HPDE6-E6E7 (cell line): ENCODE results near the gene VRTN.
A peak's percentile ranks its signal among the peaks of the same experiment; 100 is the strongest.
"Not testable (repeated sequence)": the region's sequence is repeated elsewhere in the genome, so short reads cannot be mapped to it uniquely, and the experiment has no call there.

ENCODE experiments used
- DNase-seq: peaks from one replicate; pipeline ENCODE4 v3.0.0; 2011; ENCODE audit warnings: missing footprints; ENCODE audit errors: extremely low spot score

VRTN gene

DNA sequence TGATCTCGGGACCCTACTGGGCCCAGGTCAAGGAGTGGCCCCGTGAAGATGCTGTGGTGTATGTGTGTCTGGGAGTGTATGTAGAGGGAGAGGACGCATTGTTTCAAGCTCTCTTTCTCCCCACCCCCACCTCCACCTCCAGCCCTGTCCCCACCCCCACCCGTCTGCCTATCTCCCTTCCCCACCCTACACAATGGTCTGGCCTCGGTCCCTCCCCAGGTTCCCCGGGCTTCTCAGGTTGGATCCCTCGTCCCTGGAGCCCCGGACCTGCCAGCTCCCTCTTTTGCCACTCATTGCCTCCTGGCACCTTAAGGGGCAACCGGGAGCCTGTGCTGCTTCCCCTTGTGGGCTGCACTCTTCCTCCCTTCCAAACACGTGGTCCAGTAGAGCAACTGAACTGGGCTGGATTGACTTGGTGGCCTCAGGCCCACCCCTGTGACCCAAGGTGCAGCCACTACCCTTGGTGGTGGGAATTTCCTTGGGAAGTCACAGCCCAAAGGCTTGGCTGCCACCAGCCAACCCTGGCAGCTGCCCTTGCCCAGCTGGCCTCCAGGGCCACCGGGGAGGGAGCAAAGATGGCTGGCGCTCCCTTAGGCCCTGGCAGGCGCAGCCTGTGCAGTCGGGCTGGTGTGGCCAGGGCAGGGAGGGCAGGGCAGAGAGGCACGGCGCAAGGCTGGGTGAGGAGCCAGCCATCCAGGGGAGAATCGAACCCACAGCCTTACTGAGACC, 628 bp downstream of the VRTN start:
- no peak for DNase-seq

- DNase-seq: no peak
Measured at GRCh38 chr14:74349757-74350156, 1.5 kb downstream of the VRTN start.

GRCh38 chr14:74350211-74350927, 2.1 kb downstream of the VRTN start:
- DNase-seq: no peak

DNA sequence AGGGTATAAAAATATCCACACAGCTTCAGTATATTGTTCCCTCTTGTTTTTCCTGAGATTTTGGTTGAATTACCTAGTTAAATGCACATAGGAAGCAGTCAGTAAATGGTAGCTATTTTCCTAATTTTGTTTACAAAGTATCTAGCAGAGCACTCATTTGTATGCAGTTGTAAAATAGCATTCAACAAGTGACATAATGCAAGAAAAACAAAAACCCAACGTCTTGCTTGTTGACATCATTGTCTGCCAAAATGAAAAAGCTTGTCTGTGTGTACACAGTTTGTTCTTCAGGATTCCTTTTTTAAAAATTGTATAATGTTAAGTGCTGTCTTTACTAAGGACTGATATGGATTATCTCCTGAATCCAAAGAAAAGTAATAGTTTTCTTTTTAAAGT, 2.7 kb downstream of the VRTN start:
- DNase-seq: no peak

- DNase-seq: no peak
Measured at GRCh38 chr14:74356892-74357575, 8.8 kb downstream of the VRTN start.

GRCh38 chr14:74357585-74357984, 9.3 kb downstream of the VRTN start:
- DNase-seq: no peak

GRCh38 chr14:74358176-74358829, 10.0 kb downstream of the VRTN start:
- DNase-seq: no peak

DNA sequence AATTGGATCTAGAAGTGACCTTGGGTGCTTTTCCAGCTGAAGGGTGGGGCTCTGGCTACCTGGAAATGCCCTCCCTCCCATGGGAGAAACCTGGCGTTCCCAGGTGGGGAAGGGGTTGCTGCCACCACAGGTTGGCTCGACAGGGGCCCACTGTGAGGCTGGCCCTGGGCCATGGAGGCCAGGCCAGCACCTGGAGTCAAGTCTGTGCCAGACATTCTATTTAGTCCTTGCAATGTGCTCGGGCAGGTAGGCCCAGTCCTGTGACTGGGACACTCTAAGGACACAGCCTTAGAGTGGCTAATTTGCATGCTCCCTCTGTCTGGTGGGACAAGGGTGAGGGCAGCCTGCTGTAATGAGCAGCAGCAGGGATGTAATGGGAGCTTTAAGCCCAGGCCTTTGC, 11.9 kb downstream of the VRTN start:
- no peak for DNase-seq

GRCh38 chr14:74362361-74362915, 14.2 kb downstream of the VRTN start:
- peak; percentile 88 for DNase-seq

DNA sequence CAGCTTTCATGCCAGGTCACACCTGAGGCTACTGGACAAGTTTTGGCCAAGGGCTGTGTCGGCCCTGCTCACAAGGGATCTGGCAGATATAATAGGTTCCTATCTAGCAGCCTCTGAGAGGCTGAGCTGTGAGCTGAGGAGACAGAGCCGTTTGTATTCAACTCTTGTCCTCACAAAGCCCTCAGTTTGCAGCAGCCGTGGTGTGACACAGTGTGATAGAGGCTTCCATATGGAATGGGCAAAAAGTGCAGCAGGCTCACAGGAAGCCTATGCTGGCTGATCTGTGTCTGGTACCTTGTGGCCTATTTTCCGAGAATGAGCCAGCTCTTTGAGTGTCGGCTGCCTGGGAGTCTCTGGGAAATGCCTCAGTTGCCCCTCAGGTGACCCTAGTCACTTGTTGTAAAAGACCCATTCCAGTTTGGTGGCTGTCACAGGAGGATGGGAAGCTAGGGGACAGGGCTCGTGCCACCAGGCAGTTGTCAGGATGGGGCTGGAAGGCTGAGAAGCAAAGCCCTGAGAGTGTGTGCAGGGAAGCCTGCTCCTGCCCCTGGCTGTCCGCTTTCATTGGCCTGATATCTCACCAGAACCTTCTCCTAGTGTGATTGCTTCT, 16.1 kb downstream of the VRTN start:
- DNase-seq: no peak

- DNase-seq: no peak
Measured at GRCh38 chr14:74368026-74368425, 19.8 kb downstream of the VRTN start.

- no peak for DNase-seq
Measured at GRCh38 chr14:74368441-74368840, 20.2 kb downstream of the VRTN start.

DNA sequence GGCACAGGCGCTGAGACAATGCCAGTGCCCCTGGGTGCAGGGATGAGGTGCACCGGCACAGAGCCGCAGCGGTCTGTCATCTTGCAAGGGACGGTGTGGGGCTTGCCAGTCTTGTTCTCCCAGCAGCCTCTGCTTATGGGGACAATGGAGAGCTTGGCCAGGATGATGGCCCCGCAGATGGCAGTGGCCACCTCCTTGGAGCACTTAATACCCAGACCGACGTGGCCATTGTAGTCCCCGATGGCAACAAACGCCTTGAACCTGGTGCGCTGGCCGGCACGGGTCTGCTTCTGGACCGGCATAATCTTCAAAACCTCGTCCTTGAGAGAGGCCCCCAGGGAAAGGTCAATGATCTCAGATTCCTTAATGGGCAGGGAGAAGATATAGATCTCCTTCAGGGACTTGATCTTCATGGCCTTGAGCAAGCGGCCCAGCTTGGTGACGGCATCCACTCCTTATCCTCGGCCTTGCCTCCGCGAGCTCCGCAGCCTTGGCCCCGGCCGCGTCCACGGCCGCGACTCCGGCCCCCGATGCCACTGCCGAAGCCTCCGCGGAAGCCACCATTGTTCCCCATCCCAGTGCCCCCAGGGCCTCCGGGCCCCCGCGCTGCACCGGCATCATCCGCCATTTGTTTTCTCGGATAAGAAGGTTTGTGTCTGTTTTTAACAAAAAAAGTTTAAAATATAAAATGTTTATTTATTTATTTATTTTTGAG, 29.9 kb downstream of the VRTN start:
- DNase-seq: no peak

DNA sequence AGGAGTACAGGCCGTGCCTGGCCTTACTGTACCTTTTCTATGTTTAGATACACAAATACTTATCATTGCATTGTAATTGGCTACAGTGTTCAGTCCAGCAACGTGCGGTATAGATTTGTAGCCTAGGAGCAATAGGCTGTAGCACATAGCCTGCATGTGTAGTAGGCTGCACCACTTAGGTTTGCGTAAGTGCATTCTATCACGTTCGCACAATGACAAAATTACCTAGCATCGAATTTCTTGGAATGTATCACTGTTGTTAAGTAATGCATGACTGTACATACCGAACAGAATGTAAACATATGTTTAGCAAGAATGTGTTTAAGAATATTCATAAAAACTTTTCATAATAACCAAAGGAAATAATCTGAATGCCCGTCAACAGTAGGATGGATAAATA, 31.9 kb downstream of the VRTN start:
- DNase-seq: no peak

DNA sequence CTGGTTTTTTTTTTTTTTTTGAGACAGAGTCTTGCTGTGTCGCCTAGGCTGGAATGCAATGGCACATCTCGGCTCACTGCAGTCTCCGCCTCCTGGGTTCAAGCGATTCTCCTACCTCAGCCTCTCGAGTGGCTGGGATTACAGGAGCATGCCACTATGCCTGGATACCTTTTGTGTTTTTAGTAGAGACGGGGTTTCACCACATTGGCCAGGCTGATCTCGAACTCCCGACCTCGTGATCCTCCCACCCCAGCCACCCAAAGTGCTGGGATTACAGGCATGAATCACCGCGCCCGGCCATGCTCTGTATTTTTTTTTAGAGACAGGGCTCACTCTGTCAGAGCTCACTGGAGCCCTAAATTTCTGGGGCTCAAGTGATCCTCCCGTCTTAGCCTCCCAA, 32.6 kb downstream of the VRTN start:
- no peak for DNase-seq

DNA sequence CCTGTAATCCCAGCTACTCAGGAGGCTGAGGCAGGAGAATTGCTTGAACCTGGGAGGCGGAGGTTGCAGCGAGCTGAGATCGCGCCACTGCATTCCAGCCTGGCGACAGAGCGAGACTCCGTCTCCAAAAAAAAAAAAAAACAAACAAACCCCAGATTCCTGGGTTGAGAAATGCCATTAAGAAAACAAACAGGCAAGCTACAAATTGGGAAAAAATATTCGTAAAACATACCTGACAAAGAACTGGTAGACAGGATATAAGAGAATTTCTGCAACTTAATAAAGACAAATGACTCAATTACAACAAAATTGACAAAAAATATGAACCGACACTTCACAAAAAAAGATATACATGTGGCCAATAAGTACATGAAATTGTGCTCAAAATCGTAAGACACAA, 33.3 kb downstream of the VRTN start:
- not testable (repeated sequence) for DNase-seq

GRCh38 chr14:74382231-74382630, 34.0 kb downstream of the VRTN start:
- no peak for DNase-seq

DNA sequence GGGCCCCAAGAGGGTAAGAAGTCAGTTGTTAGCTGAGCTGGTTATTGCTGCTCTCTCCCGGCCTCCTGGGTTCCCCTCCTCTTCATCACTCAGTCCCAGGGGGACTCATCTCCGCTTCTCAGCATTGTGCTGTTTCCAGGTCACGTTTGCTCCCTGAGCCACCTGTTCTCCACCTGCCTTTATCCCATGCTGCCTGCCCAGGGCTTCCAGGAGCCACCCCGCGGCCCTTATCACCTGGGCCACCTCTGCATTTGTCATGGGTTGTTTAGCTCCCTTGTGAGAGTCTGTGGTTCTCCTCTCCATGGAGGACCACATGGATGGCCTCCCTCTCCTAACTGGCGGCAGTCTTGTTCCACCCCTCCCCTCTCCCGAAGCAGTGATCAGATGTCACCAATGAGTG, 41.7 kb downstream of the VRTN start:
- no peak for DNase-seq

- not testable (repeated sequence) for DNase-seq
Measured at GRCh38 chr14:74390505-74390904, 42.2 kb downstream of the VRTN start.

DNA sequence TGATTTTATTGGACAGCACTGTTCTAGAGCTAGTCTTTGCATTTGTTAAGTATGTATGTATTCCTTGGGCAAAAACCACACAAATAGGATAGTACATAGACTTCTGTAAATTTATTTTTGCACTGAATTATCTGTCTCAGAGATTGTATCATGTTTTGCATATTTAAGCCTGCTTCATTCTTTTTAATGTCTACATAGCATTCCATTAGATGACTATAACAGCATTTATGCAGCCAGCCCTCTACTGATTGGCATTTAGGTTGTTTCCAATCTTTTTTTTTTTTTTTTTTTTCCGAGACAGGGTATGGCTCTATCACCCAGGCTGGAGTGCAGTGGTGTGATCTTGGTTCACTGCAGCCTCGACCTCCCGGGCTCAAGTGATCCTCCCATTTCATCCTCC, 43.2 kb downstream of the VRTN start:
- no peak for DNase-seq
